ENCODE measurements around the gene DLG2.

Gene DLG2

GRCh38 chr11:83721263-83721662 lies 1905.9 kb downstream of the DLG2 start:
- no peak overlapping the region for H3K4me3 ChIP-seq (replicated peaks; ENCODE audit: insufficient read depth, low read length)
- no peak for DNase-seq (ENCODE audit: low read depth in 1 of 2, low spot score in 1 of 2)
- H3K27ac ChIP-seq (replicated peaks) = no peak overlapping the region
- H3K27me3 ChIP-seq (ENCODE audit: insufficient read depth, poor library complexity, severe bottlenecking) = no peaks in the 10 kb centered on the region
- TF ChIP-seq GABPA (IDR thresholded peaks at IDR 0.05; ENCODE audit: low read depth) = no peak
- no peak for TF ChIP-seq POLR2AphosphoS5 (IDR thresholded peaks at IDR 0.05; ENCODE audit: low read depth)
- TF ChIP-seq SPI1 (IDR thresholded peaks at IDR 0.05; ENCODE audit: borderline replicate concordance, low read depth) = no peak
- TF ChIP-seq CTCF (IDR thresholded peaks at IDR 0.05; ENCODE audit: insufficient read depth, low read length) = no peak
- no peak for TF ChIP-seq REST (IDR thresholded peaks at IDR 0.05; ENCODE audit: insufficient replicate concordance, low read depth)

- no peak for TF ChIP-seq CTCF (IDR thresholded peaks at IDR 0.05; ENCODE audit: insufficient read depth, low read length)
- TF ChIP-seq SPI1 (IDR thresholded peaks at IDR 0.05; ENCODE audit: borderline replicate concordance, low read depth) = no peak
- TF ChIP-seq POLR2AphosphoS5 (IDR thresholded peaks at IDR 0.05; ENCODE audit: low read depth) = no peak
- no peak for TF ChIP-seq GABPA (IDR thresholded peaks at IDR 0.05; ENCODE audit: low read depth)
- no peak for TF ChIP-seq REST (IDR thresholded peaks at IDR 0.05; ENCODE audit: insufficient replicate concordance, low read depth)
- no peak overlapping the region for H3K27ac ChIP-seq (replicated peaks)
- H3K27me3 ChIP-seq (ENCODE audit: insufficient read depth, poor library complexity, severe bottlenecking) = no peaks in the 10 kb centered on the region
- DNase-seq (ENCODE audit: low read depth in 1 of 2, low spot score in 1 of 2) = no peak
- H3K4me3 ChIP-seq (replicated peaks; ENCODE audit: insufficient read depth, low read length) = no peak overlapping the region
Observed at GRCh38 chr11:83720675-83721074, 1906.5 kb downstream of the DLG2 start.

- H3K4me3 ChIP-seq (replicated peaks; ENCODE audit: insufficient read depth, low read length) = no peak overlapping the region
- no peaks in the 10 kb centered on the region for H3K27me3 ChIP-seq (ENCODE audit: insufficient read depth, poor library complexity, severe bottlenecking)
- no peak for DNase-seq (ENCODE audit: low read depth in 1 of 2, low spot score in 1 of 2)
- H3K27ac ChIP-seq (replicated peaks) = no peak overlapping the region
- TF ChIP-seq REST (IDR thresholded peaks at IDR 0.05; ENCODE audit: insufficient replicate concordance, low read depth) = no peak
- no peak for TF ChIP-seq CTCF (IDR thresholded peaks at IDR 0.05; ENCODE audit: insufficient read depth, low read length)
- no peak for TF ChIP-seq POLR2AphosphoS5 (IDR thresholded peaks at IDR 0.05; ENCODE audit: low read depth)
- TF ChIP-seq SPI1 (IDR thresholded peaks at IDR 0.05; ENCODE audit: borderline replicate concordance, low read depth) = no peak
- TF ChIP-seq GABPA (IDR thresholded peaks at IDR 0.05; ENCODE audit: low read depth) = no peak
Observed at GRCh38 chr11:83717537-83717936, 1909.6 kb downstream of the DLG2 start.
